HFFc6 (cell line): Measurements from ENCODE around the gene RHEB. TPM values are rescaled to one million over a fixed set of nuclear protein-coding genes. Genes with fewer than 3 reads are reported as not detected.

Source experiments
- DNase-seq: peaks from one replicate; pipeline ENCODE4 v3.0.0-alpha.2; 2018
- H3K27ac Mint-ChIP-seq: 2 replicates; pipeline ENCODE4 v1.8.0; 2020; ENCODE audit warnings: mild to moderate bottlenecking, mixed read lengths
- H3K27me3 Mint-ChIP-seq: 2 replicates; pipeline ENCODE4 v1.8.0; 2021; ENCODE audit warnings: mild to moderate bottlenecking, moderate library complexity, mixed read lengths; ENCODE audit not compliant: insufficient read depth
- H3K36me3 Mint-ChIP-seq: 2 replicates; pipeline ENCODE4 v1.8.0; 2021; ENCODE audit warnings: low read depth, mixed read lengths
- H3K4me1 Mint-ChIP-seq: 2 replicates; pipeline ENCODE4 v1.8.0; 2020; ENCODE audit warnings: low read depth, mixed read lengths
- H3K4me3 Mint-ChIP-seq: 2 replicates; pipeline ENCODE4 v1.8.0; 2020; ENCODE audit warnings: mild to moderate bottlenecking, moderate library complexity, mixed read lengths
- H3K9me3 Mint-ChIP-seq: 2 replicates; pipeline ENCODE4 v1.8.0; 2020; ENCODE audit warnings: mild to moderate bottlenecking, mixed read lengths
- microRNA-seq: library from miRNA; unstranded; fragments of <30 nt; microRNA quantifications from one replicate; pipeline ENCODE4, GENCODE V29; 2019
- total RNA-seq, 6 experiments: library from RNA; stranded (reverse); fragmentation: NEBNext Ultra II Directional; extraction: Animal tissue kit (Norgen Biotek cat#: 25700); gene quantifications; 2 replicates in 1 of 6; 3 replicates in 5 of 6; pipeline ENCODE4 v1.2.3, GENCODE V29; 2021
- TF ChIP-seq, protein P1 (sequence below): fragments of 200-600 bp; sonication (generic); IDR thresholded peaks from 2 replicates; pipeline ENCODE4 v1.5.0; 2021; ENCODE audit warnings: antibody characterized with exemption, mild to moderate bottlenecking

The RHEB gene
- total RNA-seq, 6 experiments from 2014 or later = 104 to 122 (median 118) TPM

DNA sequence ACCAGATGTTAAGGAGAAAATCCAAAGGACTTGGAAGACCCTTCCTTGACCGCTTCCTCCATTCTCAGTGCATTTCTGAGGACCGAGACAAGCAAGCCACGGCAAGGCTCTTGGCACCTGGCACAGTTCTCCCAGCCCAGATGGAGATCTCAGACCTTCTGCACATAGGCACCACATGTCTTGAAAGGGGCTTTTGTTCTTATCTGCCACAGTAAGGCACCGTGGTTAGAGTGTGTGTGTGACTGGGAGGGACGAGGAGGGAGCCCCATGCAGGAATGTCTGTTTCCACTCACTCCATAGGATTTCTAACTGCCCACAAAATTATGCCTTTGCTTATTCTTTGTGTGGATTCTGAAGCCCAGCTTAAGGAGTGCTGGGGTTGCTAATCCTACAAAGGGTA, 99.6 kb downstream of the RHEB start:
- Mint-ChIP-seq H3K9me3 (peaks cover 28% of the 10 kb centered on the region), H3K36me3 (peaks cover 28% of the 10 kb centered on the region), H3K27ac (no peak overlapping the region), H3K4me1 (no peaks in the 10 kb centered on the region), H3K27me3 (peaks cover 43% of the 10 kb centered on the region), H3K4me3 (no peak overlapping the region)
- TF ChIP-seq, protein P1, sequence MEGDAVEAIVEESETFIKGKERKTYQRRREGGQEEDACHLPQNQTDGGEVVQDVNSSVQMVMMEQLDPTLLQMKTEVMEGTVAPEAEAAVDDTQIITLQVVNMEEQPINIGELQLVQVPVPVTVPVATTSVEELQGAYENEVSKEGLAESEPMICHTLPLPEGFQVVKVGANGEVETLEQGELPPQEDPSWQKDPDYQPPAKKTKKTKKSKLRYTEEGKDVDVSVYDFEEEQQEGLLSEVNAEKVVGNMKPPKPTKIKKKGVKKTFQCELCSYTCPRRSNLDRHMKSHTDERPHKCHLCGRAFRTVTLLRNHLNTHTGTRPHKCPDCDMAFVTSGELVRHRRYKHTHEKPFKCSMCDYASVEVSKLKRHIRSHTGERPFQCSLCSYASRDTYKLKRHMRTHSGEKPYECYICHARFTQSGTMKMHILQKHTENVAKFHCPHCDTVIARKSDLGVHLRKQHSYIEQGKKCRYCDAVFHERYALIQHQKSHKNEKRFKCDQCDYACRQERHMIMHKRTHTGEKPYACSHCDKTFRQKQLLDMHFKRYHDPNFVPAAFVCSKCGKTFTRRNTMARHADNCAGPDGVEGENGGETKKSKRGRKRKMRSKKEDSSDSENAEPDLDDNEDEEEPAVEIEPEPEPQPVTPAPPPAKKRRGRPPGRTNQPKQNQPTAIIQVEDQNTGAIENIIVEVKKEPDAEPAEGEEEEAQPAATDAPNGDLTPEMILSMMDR = no peak
- no peak for DNase-seq

DNA sequence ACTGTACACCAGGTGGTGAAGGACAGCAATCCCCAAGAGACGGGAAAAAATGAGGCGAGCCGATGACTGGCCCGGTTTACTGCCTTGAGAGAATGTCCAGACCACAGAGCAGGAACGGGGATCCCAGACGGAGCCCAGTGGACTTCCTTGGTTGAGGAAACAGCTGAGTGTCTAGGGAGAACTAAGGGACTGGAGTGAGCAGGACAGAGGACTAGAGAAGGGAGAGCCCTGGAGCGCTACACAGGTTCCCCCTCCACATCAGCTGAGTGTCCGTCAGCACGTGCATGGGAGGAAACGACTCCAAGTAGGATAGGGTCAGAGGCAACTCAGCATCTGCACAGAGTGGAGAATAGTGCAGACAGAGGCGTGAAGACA, 102.8 kb downstream of the RHEB start:
- peaks cover 21% of the 10 kb centered on the region for H3K9me3 Mint-ChIP-seq
- peaks cover 22% of the 10 kb centered on the region for H3K36me3 Mint-ChIP-seq
- no peaks in the 10 kb centered on the region for H3K4me1 Mint-ChIP-seq
- H3K27ac Mint-ChIP-seq = no peak overlapping the region
- H3K27me3 Mint-ChIP-seq = peaks cover 55% of the 10 kb centered on the region
- H3K4me3 Mint-ChIP-seq = no peak overlapping the region
- TF ChIP-seq, protein P1 = no peak
- DNase-seq = no peak

DNA sequence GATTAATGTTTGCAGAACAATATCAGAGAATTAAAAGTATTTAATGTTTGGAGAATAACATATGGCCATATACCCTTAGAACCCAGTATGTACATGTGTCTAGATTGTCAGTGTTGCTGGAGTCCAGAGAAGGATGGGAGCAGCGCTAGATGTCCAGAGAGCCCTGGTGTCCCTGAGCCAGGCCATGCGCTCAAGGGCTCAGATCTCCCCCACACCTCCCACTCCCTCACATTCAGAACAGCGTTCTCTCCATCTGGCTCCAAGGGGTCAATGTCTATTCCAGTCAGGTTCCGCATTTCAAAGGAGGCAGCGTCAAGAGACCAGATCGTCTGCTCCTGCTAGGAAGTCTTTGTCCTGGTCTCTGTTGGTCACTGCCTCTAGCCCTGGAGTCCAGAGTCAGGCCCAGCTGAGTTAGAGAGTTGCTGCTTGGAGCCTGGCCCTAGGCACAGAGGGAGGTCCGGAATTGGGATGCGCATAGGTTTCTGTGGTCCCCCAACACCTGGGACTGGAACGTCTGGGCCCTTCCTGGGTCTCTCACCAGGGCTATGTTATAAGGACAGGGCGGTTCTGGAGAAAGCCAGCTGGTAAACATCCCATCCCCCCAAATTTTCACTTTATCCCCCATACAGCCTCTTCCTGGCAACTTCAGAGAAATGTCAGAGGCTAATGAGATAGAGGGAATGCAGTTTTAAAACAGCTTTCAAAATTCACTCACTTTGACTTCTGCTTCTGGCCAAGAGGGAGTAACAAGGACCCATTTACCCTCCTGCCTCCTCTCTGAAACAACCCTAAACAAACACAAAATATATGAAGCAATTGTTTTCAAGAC, 103.4 kb downstream of the RHEB start:
- TF ChIP-seq, protein P1 = no peak
- H3K36me3 Mint-ChIP-seq = peaks cover 18% of the 10 kb centered on the region

More for the DNA sequence above, 103.4 kb downstream of the RHEB start:
- H3K4me3 Mint-ChIP-seq = no peak overlapping the region
- no peak for DNase-seq
- peaks cover 59% of the 10 kb centered on the region for H3K27me3 Mint-ChIP-seq
- H3K27ac Mint-ChIP-seq = no peak overlapping the region
- no peaks in the 10 kb centered on the region for H3K4me1 Mint-ChIP-seq
- peaks cover 16% of the 10 kb centered on the region for H3K9me3 Mint-ChIP-seq

Small RNA genes lying within 50 kb of the gene (microRNA-seq; reads per million reads assigned to microRNA genes)
- gene MIR3907 = not detected

Other genes with a start within 250 kb of the RHEB start
- 10 to 100 TPM; 30.6 to 37.8 (median 34.8) TPM for gene NUB1, start 178.1 kb downstream of the RHEB start, total RNA-seq
- gene WDR86, start 109.9 kb downstream of the RHEB start, total RNA-seq = not detected
- gene CRYGN, start 79.8 kb downstream of the RHEB start, total RNA-seq = not detected